Muscle of back (tissue), 10 donors: Measurements from ENCODE around the gene FAM120AOS. TPM values are rescaled to one million over a fixed set of nuclear protein-coding genes. Genes with fewer than 3 reads are reported as not detected.

Source experiments
- polyA plus RNA-seq, 10 donors: library from polyadenylated mRNA; unstranded; fragments of 120-200 nt; gene quantifications; one replicate each; pipeline ENCODE4 v1.2.1, GENCODE V29; 2013; ENCODE audit not compliant: insufficient read length in 10 of 10

FAM120AOS gene
- polyA plus RNA-seq, 10 donors, result 32.9 to 42.1 (median 38.2) TPM

Other genes with a start within 250 kb of the FAM120AOS start
- 10 to 100 TPM; 51.1 to 67.6 (median 62.4) TPM for gene FAM120A, start 1.9 kb downstream of the FAM120AOS start, polyA plus RNA-seq
- gene PHF2, start 123.0 kb upstream of the FAM120AOS start, polyA plus RNA-seq, result 10 to 100 TPM; 32.4 to 46.9 (median 35.8) TPM